Retinal pigment epithelial cell (primary cell): Measurements from ENCODE around the gene PTPRD.

Experiments used
- DNase-seq: peaks from one replicate; pipeline ENCODE4 v3.0.0-alpha.2; 2010; ENCODE audit warnings: low read depth
- H3K4me3 ChIP-seq: 2 replicates; pipeline ENCODE4 v1.5.1; 2011; ENCODE audit warnings: mild to moderate bottlenecking, low read length, control low read depth, moderate library complexity
- TF ChIP-seq, protein P1 (sequence below): conservative IDR thresholded peaks from 2 replicates; pipeline ENCODE4 v1.5.1; 2011; ENCODE audit warnings: low read depth, low read length, control low read depth, inconsistent platforms

The PTPRD gene

GRCh38 chr9:8651846-8652215 is 1961.0 kb downstream of the PTPRD start:
- no peak for DNase-seq
- no peak overlapping the region for H3K4me3 ChIP-seq
- TF ChIP-seq, protein P1, sequence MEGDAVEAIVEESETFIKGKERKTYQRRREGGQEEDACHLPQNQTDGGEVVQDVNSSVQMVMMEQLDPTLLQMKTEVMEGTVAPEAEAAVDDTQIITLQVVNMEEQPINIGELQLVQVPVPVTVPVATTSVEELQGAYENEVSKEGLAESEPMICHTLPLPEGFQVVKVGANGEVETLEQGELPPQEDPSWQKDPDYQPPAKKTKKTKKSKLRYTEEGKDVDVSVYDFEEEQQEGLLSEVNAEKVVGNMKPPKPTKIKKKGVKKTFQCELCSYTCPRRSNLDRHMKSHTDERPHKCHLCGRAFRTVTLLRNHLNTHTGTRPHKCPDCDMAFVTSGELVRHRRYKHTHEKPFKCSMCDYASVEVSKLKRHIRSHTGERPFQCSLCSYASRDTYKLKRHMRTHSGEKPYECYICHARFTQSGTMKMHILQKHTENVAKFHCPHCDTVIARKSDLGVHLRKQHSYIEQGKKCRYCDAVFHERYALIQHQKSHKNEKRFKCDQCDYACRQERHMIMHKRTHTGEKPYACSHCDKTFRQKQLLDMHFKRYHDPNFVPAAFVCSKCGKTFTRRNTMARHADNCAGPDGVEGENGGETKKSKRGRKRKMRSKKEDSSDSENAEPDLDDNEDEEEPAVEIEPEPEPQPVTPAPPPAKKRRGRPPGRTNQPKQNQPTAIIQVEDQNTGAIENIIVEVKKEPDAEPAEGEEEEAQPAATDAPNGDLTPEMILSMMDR = no peak

- H3K4me3 ChIP-seq = no peak overlapping the region
- TF ChIP-seq, protein P1 = no peak
- no peak for DNase-seq
Measured at GRCh38 chr9:8651070-8651845, 1961.5 kb downstream of the PTPRD start.

- no peak for DNase-seq
- H3K4me3 ChIP-seq = no peak overlapping the region
- TF ChIP-seq, protein P1 = no peak
Measured at GRCh38 chr9:8649807-8650206, 1963.0 kb downstream of the PTPRD start.

- H3K4me3 ChIP-seq = no peak overlapping the region
- TF ChIP-seq, protein P1 = no peak
- DNase-seq = no peak
Measured at GRCh38 chr9:8649160-8649559, 1963.6 kb downstream of the PTPRD start.

GRCh38 chr9:8648271-8648845 is 1964.4 kb downstream of the PTPRD start:
- TF ChIP-seq, protein P1 = no peak
- DNase-seq = no peak

GRCh38 chr9:8647824-8648223 is 1965.0 kb downstream of the PTPRD start:
- TF ChIP-seq, protein P1 = no peak
- DNase-seq = no peak
- no peak overlapping the region for H3K4me3 ChIP-seq

More at GRCh38 chr9:8648271-8648845, 1964.4 kb downstream of the PTPRD start:
- no peak overlapping the region for H3K4me3 ChIP-seq

DNA sequence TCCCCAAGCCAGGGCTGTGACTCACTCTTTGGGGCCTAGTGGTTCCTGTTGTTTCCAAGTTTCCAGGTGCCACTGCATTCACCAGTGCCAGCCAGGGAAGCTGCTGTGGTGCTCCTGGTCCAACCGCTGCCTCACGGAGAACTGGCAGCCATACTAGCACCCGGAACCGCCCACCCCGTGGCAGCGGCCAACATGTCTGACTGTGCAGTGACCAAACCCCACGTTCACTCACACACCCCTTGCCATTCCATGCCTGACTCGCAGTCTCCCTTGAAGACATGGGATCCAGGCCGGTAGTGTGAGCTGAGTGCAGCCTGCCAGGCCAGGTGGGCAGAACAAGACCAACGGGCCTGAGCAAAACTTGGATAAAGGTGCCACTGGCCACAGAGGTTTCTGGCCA is 1968.2 kb downstream of the PTPRD start:
- H3K4me3 ChIP-seq = no peak overlapping the region
- DNase-seq = no peak
- TF ChIP-seq, protein P1 = no peak
